GM12878 (cell line): ENCODE results near the gene KIF2A. TPM values are rescaled to one million over a fixed set of nuclear protein-coding genes. Genes with fewer than 3 reads are reported as not detected.

Experiments used
- BCL11A ChIP-seq: IDR thresholded peaks from 2 replicates; pipeline ENCODE4 v1.6.1; 2011; ENCODE audit warnings: low read depth, low read length
- BHLHE40 ChIP-seq, 2 experiments: fragments of 450-650 bp in 1 of 2; IDR thresholded peaks; 2 replicates each; pipeline ENCODE4 v1.6.1; 2011 to 2017; ENCODE audit warnings: low read depth in 2 of 2, borderline replicate concordance in 1 of 2, improper control_type of control experiment in 1 of 2, low read length in 1 of 2, mild to moderate bottlenecking in 1 of 2
- CBX5 ChIP-seq: sonication (generic); IDR thresholded peaks from 2 replicates; pipeline ENCODE4 v1.6.1; 2016; ENCODE audit warnings: low read depth, moderate library complexity, mild to moderate bottlenecking, inconsistent platforms
- CREB1 ChIP-seq: IDR thresholded peaks from 2 replicates; pipeline ENCODE4 v1.6.1; 2012; ENCODE audit warnings: low read depth, mild to moderate bottlenecking, inconsistent platforms
- CREM ChIP-seq: IDR thresholded peaks from 2 replicates; pipeline ENCODE4 v1.6.1; 2014; ENCODE audit warnings: antibody characterized with exemption, low read depth
- DPF2 ChIP-seq: fragments of 450-650 bp; IDR thresholded peaks from 2 replicates; pipeline ENCODE4 v1.6.1; 2017; ENCODE audit warnings: mild to moderate bottlenecking
- EGR1 ChIP-seq, 2 experiments: IDR thresholded peaks; 1 replicate in 1 of 2; 2 replicates in 1 of 2; pipeline ENCODE4 v1.6.1; 2011 to 2012; ENCODE audit warnings: low read depth in 2 of 2, low read length in 2 of 2, borderline replicate concordance in 1 of 2, mild to moderate bottlenecking in 1 of 2, moderate library complexity in 1 of 2
- EP300 ChIP-seq, 2 experiments: fragments of 150-350 bp in 1 of 2; IDR thresholded peaks; 2 replicates each; pipeline ENCODE4 v1.6.1; 2011 to 2012; ENCODE audit warnings: low read depth in 2 of 2, low read length in 2 of 2, borderline replicate concordance in 1 of 2, improper control_type of control experiment in 1 of 2, inconsistent platforms in 1 of 2; ENCODE audit not compliant: control insufficient read depth in 1 of 2
- FOXM1 ChIP-seq: IDR thresholded peaks from 2 replicates; pipeline ENCODE4 v1.6.1; 2012; ENCODE audit warnings: low read depth, mild to moderate bottlenecking, inconsistent platforms, low read length, moderate library complexity
- KDM1A ChIP-seq: fragments of 200-600 bp; sonication (generic); IDR thresholded peaks from 2 replicates; pipeline ENCODE4 v1.6.1; 2016; ENCODE audit warnings: borderline replicate concordance
- PML ChIP-seq: IDR thresholded peaks from 2 replicates; pipeline ENCODE4 v1.6.1; 2012; ENCODE audit warnings: low read length, inconsistent platforms
- RELB ChIP-seq: fragments of 450-650 bp; IDR thresholded peaks from 2 replicates; pipeline ENCODE4 v1.6.1; 2017; ENCODE audit warnings: low read depth, mild to moderate bottlenecking, moderate library complexity
- SIN3A ChIP-seq: IDR thresholded peaks from 2 replicates; pipeline ENCODE4 v1.6.1; 2012; ENCODE audit warnings: low read depth, low read length, improper control_type of control experiment
- SKIL ChIP-seq: fragments of 450-650 bp; IDR thresholded peaks from 2 replicates; pipeline ENCODE4 v1.6.1; 2017; ENCODE audit warnings: mild to moderate bottlenecking, low read depth, inconsistent platforms; ENCODE audit not compliant: poor library complexity, severe bottlenecking
- SRF ChIP-seq, 2 experiments: IDR thresholded peaks; 2 replicates each; pipeline ENCODE4 v1.6.1; 2011; ENCODE audit warnings: low read depth in 2 of 2, low read length in 2 of 2, mild to moderate bottlenecking in 1 of 2, moderate library complexity in 1 of 2
- TAF1 ChIP-seq: IDR thresholded peaks from 2 replicates; pipeline ENCODE4 v1.6.1; 2011; ENCODE audit warnings: mild to moderate bottlenecking, low read depth, low read length, borderline replicate concordance
- ZBTB33 ChIP-seq: fragments of 450-650 bp; IDR thresholded peaks from 2 replicates; pipeline ENCODE4 v1.6.1; 2017; ENCODE audit warnings: mild to moderate bottlenecking
- polyA plus RNA-seq, 11 experiments: library from polyadenylated mRNA; depleted of rRNA in 4 of 11; unstranded in 6 of 11; stranded (reverse) in 5 of 11; fragments of >200 nt; fragmentation: Nextera tagmentation in 4 of 11; fragmentation: Illumina TruSeq in 1 of 11; extraction: Ambion mirVana in 4 of 11; extraction: Trizol in 1 of 11; gene quantifications; 1 replicate in 1 of 11; 2 replicates in 10 of 11; pipeline versions ENCODE4 v1.2.1 to v1.2.3, GENCODE V29; 2011 to 2016; ENCODE audit warnings: inconsistent platforms in 2 of 11, missing spikeins in 2 of 11, low read depth in 1 of 11
- total RNA-seq, 4 experiments: library from RNA; depleted of rRNA in 3 of 4; stranded (reverse); fragments of >200 nt in 3 of 4; fragmentation: Illumina TruSeq in 1 of 4; extraction: Trizol in 1 of 4; gene quantifications; 2 replicates each; pipeline versions ENCODE4 v1.2.1 to v1.2.3, GENCODE V29; 2013 to 2021
- TF ChIP-seq, protein P1 (sequence below): fragments of 150-350 bp; IDR thresholded peaks from 2 replicates; pipeline ENCODE4 v1.6.1; 2014; ENCODE audit warnings: mild to moderate bottlenecking, low read depth, low read length
- TF ChIP-seq, protein P2 (sequence below): IDR thresholded peaks from 2 replicates; pipeline ENCODE4 v1.6.1; 2011; ENCODE audit warnings: low read depth, low read length, improper control_type of control experiment, borderline replicate concordance

The KIF2A gene
- total and polyA plus RNA-seq, 10 of the 15 experiments (the other 5 are each of a cell fraction or from before 2014, with no cell fraction given), result 35.9 to 124 (median 80.1) TPM

DNA sequence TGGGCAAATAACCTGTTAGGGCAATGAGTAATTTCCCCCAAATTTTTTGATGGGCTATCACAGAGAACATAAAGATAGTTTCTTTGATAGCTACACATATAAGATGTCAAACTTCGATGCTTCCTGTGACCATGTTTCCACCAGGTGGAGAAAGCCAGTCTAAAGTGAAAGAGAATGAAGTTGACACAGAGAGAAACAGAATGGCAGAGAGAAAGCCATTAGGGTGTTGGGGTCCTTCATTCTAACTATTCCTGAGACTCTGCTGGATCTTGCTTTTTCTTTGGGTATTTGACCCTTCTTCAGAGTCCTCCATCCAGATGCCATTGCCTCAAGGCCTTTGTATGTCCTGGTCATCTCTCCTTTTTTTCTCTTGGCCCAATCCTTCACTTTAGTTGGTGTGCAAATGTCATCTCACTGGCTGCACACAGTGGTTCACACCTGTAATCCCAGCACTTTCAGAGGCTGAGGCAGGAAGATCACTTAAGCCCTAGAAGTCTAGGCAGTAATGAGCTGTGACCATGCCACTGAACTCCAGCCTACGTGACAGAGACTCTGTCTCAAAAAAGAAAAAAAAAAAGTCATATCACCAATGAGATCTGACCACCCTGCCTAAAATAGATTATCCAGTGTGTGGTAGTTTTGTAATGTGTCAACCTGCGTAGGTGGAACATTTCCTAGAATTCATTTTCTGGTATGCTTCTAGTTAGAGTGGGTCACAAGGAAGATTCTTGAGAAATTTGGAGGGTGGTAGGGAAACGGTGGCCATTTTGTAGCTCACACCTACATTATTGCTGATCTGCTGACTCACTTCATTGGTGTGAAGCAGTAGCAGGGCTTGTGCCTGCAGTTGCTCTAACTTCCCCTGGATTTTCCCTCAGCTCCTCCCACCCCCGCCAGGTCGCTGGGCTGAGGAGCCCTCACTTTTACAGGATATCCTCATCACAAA lies 20.8 kb upstream of the KIF2A start (continued):
- TF ChIP-seq RELB (peak; percentile 91), EGR1 (IDR thresholded peaks at IDR 0.05; ENCODE audit: borderline replicate concordance in 1 of 2, low read depth in 2 of 2, low read length in 2 of 2) (peak in 1 of 2 experiments; percentile 47; a peak in 1 of 3 replicates), KDM1A (no peak), PML (no peak; the same call in 1 of the 2 replicates), EP300 (IDR thresholded peaks at IDR 0.05; ENCODE audit: borderline replicate concordance in 1 of 2, control insufficient read depth in 1 of 2, low read depth in 2 of 2, low read length in 2 of 2) (no peak; a peak in 1 of 4 replicates), CREM (peak; percentile 75; the same call in 1 of the 2 replicates), SIN3A (no peak), SRF (IDR thresholded peaks at IDR 0.05; ENCODE audit: low read depth in 2 of 2, low read length in 2 of 2) (no peak), BCL11A (peak; percentile 91; the same call in 1 of the 2 replicates), DPF2 (peak; percentile 57; the same call in 1 of the 2 replicates), ZBTB33 (peak; percentile 75; the same call in 1 of the 2 replicates), FOXM1 (peak; percentile 90), CREB1 (peak; percentile 64), TAF1 (peak; percentile 23; the same call in 1 of the 2 replicates), SKIL (peak; percentile 44), BHLHE40 (IDR thresholded peaks at IDR 0.05; ENCODE audit: borderline replicate concordance in 1 of 2, low read depth in 2 of 2, low read length in 1 of 2) (0 out of 4 replicates have a peak, but pooled peaks of 1 of the 2 experiments have one; percentile 9), CBX5 (peak; percentile 96)
- TF ChIP-seq, protein P1, sequence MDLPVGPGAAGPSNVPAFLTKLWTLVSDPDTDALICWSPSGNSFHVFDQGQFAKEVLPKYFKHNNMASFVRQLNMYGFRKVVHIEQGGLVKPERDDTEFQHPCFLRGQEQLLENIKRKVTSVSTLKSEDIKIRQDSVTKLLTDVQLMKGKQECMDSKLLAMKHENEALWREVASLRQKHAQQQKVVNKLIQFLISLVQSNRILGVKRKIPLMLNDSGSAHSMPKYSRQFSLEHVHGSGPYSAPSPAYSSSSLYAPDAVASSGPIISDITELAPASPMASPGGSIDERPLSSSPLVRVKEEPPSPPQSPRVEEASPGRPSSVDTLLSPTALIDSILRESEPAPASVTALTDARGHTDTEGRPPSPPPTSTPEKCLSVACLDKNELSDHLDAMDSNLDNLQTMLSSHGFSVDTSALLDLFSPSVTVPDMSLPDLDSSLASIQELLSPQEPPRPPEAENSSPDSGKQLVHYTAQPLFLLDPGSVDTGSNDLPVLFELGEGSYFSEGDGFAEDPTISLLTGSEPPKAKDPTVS, result no peak
- TF ChIP-seq, protein P2, sequence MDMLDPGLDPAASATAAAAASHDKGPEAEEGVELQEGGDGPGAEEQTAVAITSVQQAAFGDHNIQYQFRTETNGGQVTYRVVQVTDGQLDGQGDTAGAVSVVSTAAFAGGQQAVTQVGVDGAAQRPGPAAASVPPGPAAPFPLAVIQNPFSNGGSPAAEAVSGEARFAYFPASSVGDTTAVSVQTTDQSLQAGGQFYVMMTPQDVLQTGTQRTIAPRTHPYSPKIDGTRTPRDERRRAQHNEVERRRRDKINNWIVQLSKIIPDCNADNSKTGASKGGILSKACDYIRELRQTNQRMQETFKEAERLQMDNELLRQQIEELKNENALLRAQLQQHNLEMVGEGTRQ, result no peak
